ENCODE measurements around the gene FES. TPM values are rescaled to one million over a fixed set of nuclear protein-coding genes. Genes with fewer than 3 reads are reported as not detected.

Gene FES
- total and polyA plus RNA-seq, 4 experiments from 2014 or later: 2.3 to 3.0 TPM; not detected in 2

- Histone ChIP-seq H3K36me3 (ENCODE audit: insufficient read depth, low read length) (peaks cover 44% of the 10 kb centered on the region), H3K4me1 (ENCODE audit: insufficient read depth, low read length) (peaks cover 1% of the 10 kb centered on the region), H3K4me3 (ENCODE audit: low read length in 2 of 2) (no peak overlapping the region), H3K9me3 (ENCODE audit: control insufficient read depth in 1 of 2, low read length in 2 of 2) (no peaks in the 10 kb centered on the region), H3K27ac (ENCODE audit: low read depth, low read length) (no peak overlapping the region), H3K27me3 (ENCODE audit: insufficient read depth, low read length) (no peaks in the 10 kb centered on the region)
- no peak for DNase-seq
- CTCF ChIA-PET (ENCODE audit: partially characterized antibody): interaction anchor here (1.4 kb wide), 1 partner anchor 233 kb away, joined by 3 read pairs; no protein-coding TSS in a partner anchor
- peaks cover 16 to 51% of the 10 kb centered on the region in 2 donors for H3K36me3 Mint-ChIP-seq
- no peaks in the 10 kb centered on the region for H3K9me3 Mint-ChIP-seq
- no peak overlapping the region for H3K4me3 Mint-ChIP-seq
- H3K27ac Mint-ChIP-seq: no peak overlapping the region
- POLR2A ChIA-PET (ENCODE audit: partially characterized antibody): no interaction called here
- intact Hi-C loops (cut with micrococcal nuclease): no loop called here
- H3K4me1 Mint-ChIP-seq: peaks cover 0 to 10% (median 5%) of the 10 kb centered on the region in 4 donors
- peaks cover 0 to 2% of the 10 kb centered on the region in 2 donors for H3K27me3 Mint-ChIP-seq
Observed at GRCh38 chr15:90880381-90881145, 3.7 kb upstream of the FES start.

- H3K27ac ChIP-seq (ENCODE audit: low read depth, low read length): no peak overlapping the region
- no peaks in the 10 kb centered on the region for H3K27me3 ChIP-seq (ENCODE audit: insufficient read depth, low read length)
- Mint-ChIP-seq H3K4me1 (peaks cover 2 to 17% (median 8%) of the 10 kb centered on the region in 4 donors), H3K27ac (no peak overlapping the region), H3K27me3 (peaks cover 2 to 5% of the 10 kb centered on the region in 2 donors), H3K9me3 (no peaks in the 10 kb centered on the region), H3K4me3 (no peak overlapping the region), H3K36me3 (peaks cover 16 to 48% of the 10 kb centered on the region in 2 donors)
- ChIA-PET CTCF (ENCODE audit: partially characterized antibody) (interaction anchor here (1.4 kb wide), 1 partner anchor 234 kb away, joined by 3 read pairs; no protein-coding TSS in a partner anchor), POLR2A (ENCODE audit: partially characterized antibody) (interaction anchor here (0.9 to 1.3 kb wide), 2 partner anchors 8 to 10 kb away, joined by 3 read pairs; no protein-coding TSS in a partner anchor)
- intact Hi-C loops (cut with micrococcal nuclease): no loop called here
- peaks cover 42% of the 10 kb centered on the region for H3K36me3 ChIP-seq (ENCODE audit: insufficient read depth, low read length)
- H3K9me3 ChIP-seq (ENCODE audit: control insufficient read depth in 1 of 2, low read length in 2 of 2): no peaks in the 10 kb centered on the region
- peaks cover 5% of the 10 kb centered on the region for H3K4me1 ChIP-seq (ENCODE audit: insufficient read depth, low read length)
- no peak overlapping the region for H3K4me3 ChIP-seq (ENCODE audit: low read length in 2 of 2)
- no peak for DNase-seq
Observed at GRCh38 chr15:90881181-90881977, 2.9 kb upstream of the FES start.

- intact Hi-C loops (cut with micrococcal nuclease): no loop called here
- no peaks in the 10 kb centered on the region for H3K9me3 Mint-ChIP-seq
- H3K4me3 Mint-ChIP-seq: no peak overlapping the region
- DNase-seq: no peak
- H3K27me3 Mint-ChIP-seq: peaks cover 2 to 5% of the 10 kb centered on the region in 2 donors
- H3K27ac ChIP-seq (ENCODE audit: low read depth, low read length): no peak overlapping the region
- ChIA-PET POLR2A (ENCODE audit: partially characterized antibody) (interaction anchor here (0.8 to 1.3 kb wide), 3 partner anchors 8 to 342 kb away, joined by 3 read pairs; no protein-coding TSS in a partner anchor), CTCF (ENCODE audit: partially characterized antibody) (interaction anchor here (1.4 kb wide), 1 partner anchor 234 kb away, joined by 3 read pairs; no protein-coding TSS in a partner anchor)
- no peak overlapping the region for H3K27ac Mint-ChIP-seq
- no peaks in the 10 kb centered on the region for H3K9me3 ChIP-seq (ENCODE audit: control insufficient read depth in 1 of 2, low read length in 2 of 2)
- no peak overlapping the region for H3K4me3 ChIP-seq (ENCODE audit: low read length in 2 of 2)
- H3K4me1 Mint-ChIP-seq: peaks cover 2 to 17% (median 8%) of the 10 kb centered on the region in 4 donors
- peaks cover 5% of the 10 kb centered on the region for H3K4me1 ChIP-seq (ENCODE audit: insufficient read depth, low read length)
- peaks cover 35% of the 10 kb centered on the region for H3K36me3 ChIP-seq (ENCODE audit: insufficient read depth, low read length)
- peaks cover 16 to 41% of the 10 kb centered on the region in 2 donors for H3K36me3 Mint-ChIP-seq
- H3K27me3 ChIP-seq (ENCODE audit: insufficient read depth, low read length): no peaks in the 10 kb centered on the region
Observed at GRCh38 chr15:90881978-90882721, 2.2 kb upstream of the FES start.

GRCh38 chr15:90882781-90883525 is 1.4 kb upstream of the FES start:
- ChIA-PET POLR2A (ENCODE audit: partially characterized antibody) (interaction anchor here (0.8 kb wide), 1 partner anchor 343 kb away, joined by 3 read pairs; no protein-coding TSS in a partner anchor), CTCF (ENCODE audit: partially characterized antibody) (no interaction called here)
- no peak for DNase-seq

GRCh38 chr15:90883526-90883975 is 753 bp upstream of the FES start:
- Mint-ChIP-seq H3K27me3 (peaks cover 5 to 9% of the 10 kb centered on the region in 2 donors), H3K27ac (peak overlapping the region in 1 of 7 donors; percentile 27), H3K4me3 (peak overlapping the region in 1 of 8 donors; percentile 52), H3K36me3 (peaks cover 5 to 28% of the 10 kb centered on the region in 2 donors), H3K4me1 (peaks cover 2 to 17% (median 8%) of the 10 kb centered on the region in 4 donors), H3K9me3 (no peaks in the 10 kb centered on the region)
- ChIA-PET CTCF (ENCODE audit: partially characterized antibody) (interaction anchor here (1.0 kb wide), 2 partner anchors 14 to 137 kb away, joined by 3 read pairs; no protein-coding TSS in a partner anchor), POLR2A (ENCODE audit: partially characterized antibody) (no interaction called here)
- Histone ChIP-seq H3K4me3 (ENCODE audit: low read length in 2 of 2) (no peak overlapping the region), H3K4me1 (ENCODE audit: insufficient read depth, low read length) (peaks cover 5% of the 10 kb centered on the region), H3K36me3 (ENCODE audit: insufficient read depth, low read length) (peaks cover 23% of the 10 kb centered on the region), H3K27ac (ENCODE audit: low read depth, low read length) (no peak overlapping the region), H3K27me3 (ENCODE audit: insufficient read depth, low read length) (no peaks in the 10 kb centered on the region), H3K9me3 (ENCODE audit: control insufficient read depth in 1 of 2, low read length in 2 of 2) (no peaks in the 10 kb centered on the region)
- DNase-seq: no peak
- intact Hi-C loops (cut with micrococcal nuclease): no loop called here

More at GRCh38 chr15:90882781-90883525, 1.4 kb upstream of the FES start:
- Mint-ChIP-seq H3K27me3 (peaks cover 2 to 9% of the 10 kb centered on the region in 2 donors), H3K4me3 (peak overlapping the region in 1 of 8 donors; percentile 13), H3K9me3 (no peaks in the 10 kb centered on the region), H3K4me1 (peaks cover 2 to 17% (median 8%) of the 10 kb centered on the region in 4 donors), H3K36me3 (peaks cover 11 to 34% of the 10 kb centered on the region in 2 donors), H3K27ac (peak overlapping the region in 3 of 7 donors; percentile 27 to 72 (median 72))
- Histone ChIP-seq H3K4me1 (ENCODE audit: insufficient read depth, low read length) (peaks cover 5% of the 10 kb centered on the region), H3K4me3 (ENCODE audit: low read length in 2 of 2) (no peak overlapping the region), H3K27me3 (ENCODE audit: insufficient read depth, low read length) (no peaks in the 10 kb centered on the region), H3K36me3 (ENCODE audit: insufficient read depth, low read length) (peaks cover 29% of the 10 kb centered on the region), H3K27ac (ENCODE audit: low read depth, low read length) (no peak overlapping the region), H3K9me3 (ENCODE audit: control insufficient read depth in 1 of 2, low read length in 2 of 2) (no peaks in the 10 kb centered on the region)
- intact Hi-C loops (cut with micrococcal nuclease): no loop called here

Data from CD4-positive, alpha-beta memory T cell (primary cell).